ENCODE results near the gene ID1.
"Not testable (repeated sequence)": the region's sequence is repeated elsewhere in the genome, so short reads cannot be mapped to it uniquely, and the experiment has no call there.

ID1 gene

GRCh38 chr20:31602431-31602778 lies 2.7 kb upstream of the ID1 start:
- FAIRE-seq (no peak), DNase-seq (ENCODE audit: low spot score) (no peak)

- FAIRE-seq (peak; percentile 96), DNase-seq (ENCODE audit: low spot score) (peak; percentile 99)
Measured at GRCh38 chr20:31602779-31603441, 2.2 kb upstream of the ID1 start.

DNA sequence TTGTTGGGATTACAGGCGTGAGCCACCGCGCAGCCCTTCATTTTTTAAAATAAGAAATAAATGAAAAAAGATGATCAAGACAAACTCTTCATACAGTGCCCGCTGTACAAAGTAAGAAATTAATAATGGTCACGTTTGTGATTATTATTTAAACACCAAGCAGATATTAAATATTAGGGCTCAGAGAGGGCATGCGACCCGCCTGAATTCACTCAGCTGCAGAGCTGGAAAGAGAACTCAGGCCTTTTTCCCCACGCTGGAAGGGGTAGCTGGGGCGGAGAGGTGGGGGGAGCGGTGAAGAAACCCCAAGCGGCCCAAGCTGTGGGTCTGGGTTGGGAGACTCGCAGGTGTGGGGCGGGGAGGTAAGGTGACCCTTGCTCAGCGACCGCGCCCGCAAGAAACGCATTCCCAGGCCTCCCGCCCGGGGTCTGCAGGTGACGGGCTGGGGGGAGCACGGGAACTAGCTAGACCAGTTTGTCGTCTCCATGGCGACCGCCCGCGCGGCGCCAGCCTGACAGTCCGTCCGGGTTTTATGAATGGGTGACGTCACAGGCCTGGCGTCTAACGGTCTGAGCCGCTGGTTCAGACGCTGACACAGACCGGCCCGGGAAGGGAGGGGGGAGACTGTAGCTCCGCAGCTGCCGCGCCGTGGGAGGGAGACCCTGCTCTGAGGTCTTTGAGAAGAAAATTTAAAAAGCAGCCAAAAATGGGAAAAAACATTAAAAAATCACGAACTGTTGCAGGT lies 1.1 kb upstream of the ID1 start:
- peak; percentile 73 for FAIRE-seq

GRCh38 chr20:31604567-31605030 lies 490 bp upstream of the ID1 start:
- no peak for FAIRE-seq

More for the DNA sequence above, 1.1 kb upstream of the ID1 start:
- peak; percentile 100 for DNase-seq (ENCODE audit: low spot score)

GRCh38 chr20:31605902-31606803 lies 1.1 kb downstream of the ID1 start:
- DNase-seq (ENCODE audit: low spot score) (peak; percentile 18), FAIRE-seq (no peak)

More at GRCh38 chr20:31604567-31605030, 490 bp upstream of the ID1 start:
- DNase-seq (ENCODE audit: low spot score), result no peak

- DNase-seq (ENCODE audit: low spot score) (peak; percentile 91), FAIRE-seq (peak; percentile 55)
Measured at GRCh38 chr20:31606804-31607639, 1.9 kb downstream of the ID1 start.

GRCh38 chr20:31607640-31608250 lies 2.7 kb downstream of the ID1 start:
- DNase-seq (ENCODE audit: low spot score) (peak; percentile 59), FAIRE-seq (no peak)

GRCh38 chr20:31608251-31608945 lies 3.3 kb downstream of the ID1 start:
- FAIRE-seq (peak; percentile 55), DNase-seq (ENCODE audit: low spot score) (peak; percentile 97)

DNA sequence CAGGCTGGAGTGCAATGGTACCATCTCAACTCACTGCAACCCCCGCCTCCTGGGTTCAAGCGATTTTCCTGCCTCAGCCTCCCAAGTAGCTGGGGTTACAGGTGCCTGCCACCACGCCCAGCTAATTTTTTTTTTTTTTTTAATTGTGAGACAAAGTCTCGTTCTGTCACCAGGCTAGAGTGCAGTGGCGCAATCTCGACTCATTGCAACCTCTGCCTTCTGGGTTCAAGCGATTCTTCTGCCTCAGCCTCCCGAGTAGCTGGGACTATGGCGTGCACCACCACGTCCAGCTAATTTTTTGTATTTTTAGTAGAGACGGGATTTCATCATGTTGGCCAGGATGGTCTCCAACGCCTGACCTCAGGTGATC lies 7.2 kb downstream of the ID1 start:
- not testable (repeated sequence) for DNase-seq (ENCODE audit: low spot score); FAIRE-seq

GRCh38 chr20:31615416-31615815 lies 10.3 kb downstream of the ID1 start:
- DNase-seq (ENCODE audit: low spot score) (no peak), FAIRE-seq (no peak)

- FAIRE-seq, result no peak
- no peak for DNase-seq (ENCODE audit: low spot score)
Measured at GRCh38 chr20:31617432-31618104, 12.5 kb downstream of the ID1 start.

DNA sequence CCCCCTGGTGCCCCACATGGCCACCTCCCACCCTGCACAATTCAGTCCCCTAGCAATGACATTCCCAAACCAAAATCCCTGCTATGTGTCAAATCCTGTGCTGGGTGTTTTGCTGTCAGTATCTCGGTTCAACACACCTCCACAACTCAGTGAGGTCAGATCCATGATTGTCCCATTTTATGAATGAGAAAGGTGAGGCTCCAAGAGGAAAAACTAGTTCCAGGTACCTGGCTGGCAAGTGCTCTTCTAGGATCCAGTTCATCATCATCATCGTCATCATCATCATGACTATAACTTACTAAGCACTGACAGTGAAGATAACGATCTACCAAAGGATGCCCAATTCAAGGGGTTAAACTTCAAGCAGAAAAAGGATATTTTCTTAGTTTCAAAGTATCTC lies 15.2 kb downstream of the ID1 start:
- no peak for DNase-seq (ENCODE audit: low spot score)
- no peak for FAIRE-seq

DNA sequence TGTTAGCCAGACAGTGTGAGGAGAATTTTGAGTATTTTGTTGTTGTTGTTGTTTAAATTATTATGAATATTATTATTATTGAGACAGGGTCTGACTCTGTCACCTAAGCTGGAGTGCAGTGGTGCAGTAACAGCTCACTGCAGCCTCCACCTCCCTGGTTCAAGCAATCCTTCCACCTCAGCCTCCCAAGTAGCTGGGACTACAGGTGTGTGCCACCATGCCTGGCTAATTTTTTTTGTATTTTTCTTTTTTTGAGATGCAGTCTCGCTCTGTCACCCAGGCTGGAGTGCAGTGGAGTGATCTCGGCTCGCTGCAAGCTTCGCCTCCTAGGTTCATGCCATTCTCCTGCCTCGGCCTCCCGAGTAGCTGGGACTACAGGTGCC lies 18.0 kb downstream of the ID1 start:
- not testable (repeated sequence) for FAIRE-seq; DNase-seq (ENCODE audit: low spot score)

- FAIRE-seq; DNase-seq (ENCODE audit: low spot score): not testable (repeated sequence)
Measured at GRCh38 chr20:31626534-31626933, 21.4 kb downstream of the ID1 start.

- FAIRE-seq; DNase-seq (ENCODE audit: low spot score): not testable (repeated sequence)
Measured at GRCh38 chr20:31628057-31628456, 23.0 kb downstream of the ID1 start.

DNA sequence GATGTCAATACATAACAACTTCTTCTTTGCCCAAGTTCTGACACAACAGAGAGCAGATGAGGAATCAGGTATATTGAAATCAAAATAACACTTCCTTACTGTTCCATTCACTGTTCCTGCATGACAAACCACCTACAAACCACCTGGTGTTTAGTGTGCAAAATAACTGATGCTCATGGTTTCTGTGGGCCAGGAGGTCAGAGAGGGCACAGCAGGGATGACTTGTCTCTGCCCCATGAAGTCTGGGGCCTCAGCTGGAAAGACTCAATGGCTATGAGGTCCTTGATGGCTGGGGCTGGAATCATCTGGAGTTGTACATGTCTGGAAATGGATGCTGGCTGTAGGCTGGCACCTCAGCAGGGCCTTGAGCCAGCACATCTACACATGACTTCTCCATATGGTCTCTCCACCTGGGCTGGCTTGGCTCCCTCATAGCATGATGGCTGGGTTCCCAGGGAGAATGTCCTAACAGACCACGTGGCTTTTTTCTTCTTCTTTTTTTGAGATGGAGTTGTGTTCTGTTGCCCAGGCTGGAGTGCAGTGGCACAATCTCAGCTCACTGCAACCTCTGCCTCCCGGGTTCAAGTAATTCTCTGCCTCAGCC lies 25.2 kb downstream of the ID1 start:
- FAIRE-seq (no peak), DNase-seq (ENCODE audit: low spot score) (peak; percentile 9)

GRCh38 chr20:31632548-31633338 lies 27.7 kb downstream of the ID1 start:
- no peak for DNase-seq (ENCODE audit: low spot score)
- no peak for FAIRE-seq

- FAIRE-seq (no peak), DNase-seq (ENCODE audit: low spot score) (no peak)
Measured at GRCh38 chr20:31633339-31633914, 28.3 kb downstream of the ID1 start.

Data from RCC 7860 (cell line).